T47D (cell line): Measurements from ENCODE around the gene DENND1B.

Experiments
- DNase-seq, 2 experiments: peaks; one replicate each; pipeline versions ENCODE4 v3.0.0 to v3.0.0-alpha.2; 2011 to 2012; ENCODE audit warnings: low read depth in 1 of 2, low spot score in 1 of 2
- JUND ChIP-seq: IDR thresholded peaks from 2 replicates; pipeline ENCODE4 v1.6.1; 2012; ENCODE audit warnings: low read depth
- in situ Hi-C: cut with HindIII; loops from 2 replicates; pipeline ENCODE4 v1.10.0; 2016; ENCODE audit warnings: low sequenced_read_pairs, low pct_unique_long_range_greater_than_20kb

DENND1B gene

DNA sequence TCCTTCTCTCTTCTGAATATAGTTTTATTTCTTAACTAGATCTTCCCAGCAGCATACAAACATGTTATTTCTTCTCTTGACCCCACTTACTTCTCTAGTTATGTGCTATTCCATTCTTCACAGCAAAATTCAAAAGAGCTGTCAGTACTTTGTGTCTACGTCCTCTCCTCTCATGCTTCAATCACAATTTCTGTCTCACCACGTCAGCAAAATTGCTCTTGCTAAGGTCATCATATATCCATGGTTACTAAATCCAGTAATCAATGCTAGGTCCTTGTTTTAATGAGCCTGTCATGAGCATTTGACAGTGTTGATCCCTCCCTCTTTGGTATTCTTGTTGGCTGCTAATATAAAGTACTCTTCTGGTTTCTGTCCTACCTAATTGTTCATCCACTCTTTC is 214.2 kb downstream of the DENND1B start:
- no peak for TF ChIP-seq JUND
- in situ Hi-C loops, result no loop called here

DNA sequence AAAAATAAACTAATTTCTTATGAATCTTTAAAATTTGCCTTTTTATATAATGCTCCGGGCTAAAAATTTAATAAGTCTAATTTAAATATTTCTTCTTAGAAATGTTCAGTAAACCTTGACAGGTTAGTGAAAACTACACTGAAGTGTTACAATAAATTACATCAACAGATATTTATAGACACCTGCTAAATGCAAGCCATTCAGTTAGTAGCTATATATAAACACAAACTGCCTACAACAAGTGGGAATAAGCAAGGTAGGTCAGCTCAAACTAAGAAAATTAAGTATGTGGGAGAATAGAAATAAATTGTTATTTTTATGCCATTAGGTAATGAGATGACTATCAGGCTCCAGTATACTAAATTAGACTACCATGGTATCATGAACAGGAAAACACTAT is 215.6 kb downstream of the DENND1B start:
- in situ Hi-C loops, result no loop called here
- no peak for TF ChIP-seq JUND

More for the DNA sequence above, 214.2 kb downstream of the DENND1B start:
- DNase-seq, result no peak

DNA sequence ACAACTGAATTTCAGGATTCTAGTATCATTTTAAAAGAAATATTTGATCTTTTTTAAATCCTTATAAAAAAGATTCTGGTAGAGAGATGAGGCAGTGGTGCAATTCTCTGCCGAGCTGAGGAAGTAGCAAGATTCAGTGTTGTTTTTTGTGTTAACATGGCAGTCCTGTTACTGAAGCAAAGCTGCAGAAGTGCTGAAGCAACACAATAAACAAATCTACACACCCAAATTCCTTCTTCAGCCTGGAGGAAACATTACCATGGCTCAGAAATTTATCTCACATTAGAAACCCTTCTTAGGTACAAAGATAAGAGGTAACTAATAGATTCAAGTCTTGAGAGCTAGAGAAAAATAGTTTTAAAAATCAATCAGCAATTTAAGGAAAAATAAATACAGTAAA is 216.0 kb downstream of the DENND1B start:
- TF ChIP-seq JUND, result no peak
- in situ Hi-C loops, result no loop called here
- no peak for DNase-seq

More for the DNA sequence above, 215.6 kb downstream of the DENND1B start:
- no peak for DNase-seq

DNA sequence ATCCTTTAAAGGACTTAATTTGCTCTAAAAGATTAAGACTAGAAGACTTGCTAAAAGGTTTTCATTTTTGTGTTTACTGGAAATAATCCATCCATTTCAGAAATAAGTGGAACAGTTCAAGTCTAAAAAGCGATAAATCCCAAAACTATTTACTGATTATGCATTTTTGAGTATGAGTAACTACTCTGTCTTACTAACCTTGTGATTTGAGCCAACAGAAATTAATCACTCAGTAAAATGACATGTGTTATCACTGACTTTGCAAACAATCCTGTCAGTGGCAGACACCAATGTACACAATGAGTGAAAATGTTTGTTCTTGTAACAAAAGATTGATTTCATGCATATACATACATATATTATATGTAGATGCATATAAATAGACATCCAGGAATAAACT is 218.0 kb downstream of the DENND1B start:
- no peak for DNase-seq
- in situ Hi-C loops, result no loop called here

DNA sequence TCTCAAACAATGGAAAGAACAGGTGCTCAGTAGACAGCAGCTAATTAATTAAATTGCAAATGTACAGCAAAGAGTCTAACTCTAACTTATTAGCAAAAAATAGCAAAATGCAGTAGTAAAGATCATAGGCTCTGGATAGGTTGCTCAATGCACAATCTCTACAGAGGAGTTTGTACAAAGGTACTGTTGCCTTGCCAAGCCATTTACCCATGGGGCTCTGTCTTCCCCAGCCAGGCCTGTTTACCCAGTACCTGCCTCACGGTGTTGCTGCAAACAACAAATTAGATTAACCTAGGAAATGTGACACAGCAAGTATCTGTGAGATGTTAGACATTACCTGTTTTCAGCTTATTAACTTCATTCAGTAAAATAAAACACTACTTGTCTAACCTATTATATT is 222.0 kb downstream of the DENND1B start:
- no peak for TF ChIP-seq JUND
- DNase-seq, result peak in 1 of 2 experiments; percentile 27
- in situ Hi-C loops, result no loop called here

More for the DNA sequence above, 218.0 kb downstream of the DENND1B start:
- no peak for TF ChIP-seq JUND

DNA sequence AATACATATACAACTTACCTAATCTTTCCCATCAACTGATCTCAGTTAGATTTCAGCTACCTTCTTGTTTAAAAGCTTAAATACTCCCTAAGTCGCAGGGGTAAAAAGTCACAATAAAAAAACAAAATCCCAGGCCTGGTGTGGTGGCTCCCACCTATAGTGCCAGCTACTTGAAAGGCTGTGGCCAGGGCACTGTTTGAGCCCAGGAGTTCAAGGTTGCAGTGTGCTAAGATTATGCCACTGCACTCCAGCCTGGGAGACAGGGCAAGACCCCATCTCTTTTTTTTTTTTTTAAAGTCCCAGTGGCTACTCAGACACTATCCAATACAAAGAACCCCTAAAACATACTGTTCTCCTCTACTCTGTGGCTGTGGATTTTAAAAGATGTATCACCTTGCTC is 228.3 kb downstream of the DENND1B start:
- DNase-seq, result no peak
- in situ Hi-C loops, result no loop called here
- no peak for TF ChIP-seq JUND

DNA sequence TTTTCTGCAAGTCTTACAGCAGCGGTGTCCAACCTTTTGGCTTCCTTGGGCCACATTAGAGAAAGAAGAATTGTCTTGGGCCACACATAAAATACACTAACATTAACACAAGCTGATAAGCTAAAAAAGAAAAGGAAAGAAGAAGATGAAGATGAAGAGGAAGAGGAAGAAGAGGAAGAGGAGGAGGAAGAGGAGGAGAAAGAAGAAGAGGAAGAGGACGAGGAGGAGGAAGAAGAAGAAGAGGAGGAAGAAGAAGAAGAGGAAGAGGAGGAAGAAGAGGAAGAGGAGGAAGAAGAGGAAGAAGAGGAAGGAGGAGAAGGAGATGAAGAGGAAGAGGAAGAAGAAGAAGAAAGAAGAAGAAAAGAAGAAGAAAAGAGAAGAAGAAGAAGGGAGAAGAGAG is 230.7 kb downstream of the DENND1B start:
- TF ChIP-seq JUND, result no peak
- DNase-seq, result no peak
- in situ Hi-C loops, result no loop called here

DNA sequence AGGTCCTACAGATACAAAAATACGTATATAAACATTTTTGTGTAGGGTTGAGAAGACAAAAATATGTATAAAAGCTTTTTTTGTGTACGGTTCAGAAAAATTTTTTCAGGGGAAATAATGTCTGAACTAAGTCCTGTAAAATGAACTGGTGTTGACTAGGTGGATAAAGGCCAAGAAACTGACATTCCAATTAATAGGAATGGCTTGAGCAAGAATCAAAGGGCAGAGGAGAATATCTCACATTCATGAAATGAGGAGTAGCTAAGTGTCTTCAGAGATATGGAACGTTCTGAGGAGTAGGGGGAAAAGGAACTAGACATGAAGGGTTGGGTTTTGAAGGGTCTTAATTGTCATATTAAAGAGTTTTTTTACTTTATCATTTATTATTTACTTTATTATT is 231.2 kb downstream of the DENND1B start:
- in situ Hi-C loops, result no loop called here
- DNase-seq, result no peak
- no peak for TF ChIP-seq JUND

DNA sequence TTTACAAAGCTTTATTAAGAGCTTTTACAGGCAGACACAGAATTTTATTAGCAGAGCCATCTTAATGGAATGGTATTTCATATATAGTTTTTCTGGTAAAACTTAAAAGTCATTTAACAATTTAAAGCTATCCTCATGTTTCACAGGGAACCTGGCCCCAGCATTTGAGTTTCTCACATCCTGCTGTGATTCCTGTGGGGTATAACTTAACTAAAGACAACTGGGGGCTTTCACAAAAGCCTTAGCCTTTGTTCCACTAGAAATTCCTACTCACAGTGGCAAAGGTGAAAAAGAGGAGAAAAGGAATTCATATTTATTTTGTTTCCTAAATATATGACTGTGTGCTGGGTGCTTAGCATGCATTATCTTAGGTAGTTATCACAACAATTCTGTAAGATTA is 233.9 kb downstream of the DENND1B start:
- TF ChIP-seq JUND, result no peak
- no peak for DNase-seq
- in situ Hi-C loops, result no loop called here

DNA sequence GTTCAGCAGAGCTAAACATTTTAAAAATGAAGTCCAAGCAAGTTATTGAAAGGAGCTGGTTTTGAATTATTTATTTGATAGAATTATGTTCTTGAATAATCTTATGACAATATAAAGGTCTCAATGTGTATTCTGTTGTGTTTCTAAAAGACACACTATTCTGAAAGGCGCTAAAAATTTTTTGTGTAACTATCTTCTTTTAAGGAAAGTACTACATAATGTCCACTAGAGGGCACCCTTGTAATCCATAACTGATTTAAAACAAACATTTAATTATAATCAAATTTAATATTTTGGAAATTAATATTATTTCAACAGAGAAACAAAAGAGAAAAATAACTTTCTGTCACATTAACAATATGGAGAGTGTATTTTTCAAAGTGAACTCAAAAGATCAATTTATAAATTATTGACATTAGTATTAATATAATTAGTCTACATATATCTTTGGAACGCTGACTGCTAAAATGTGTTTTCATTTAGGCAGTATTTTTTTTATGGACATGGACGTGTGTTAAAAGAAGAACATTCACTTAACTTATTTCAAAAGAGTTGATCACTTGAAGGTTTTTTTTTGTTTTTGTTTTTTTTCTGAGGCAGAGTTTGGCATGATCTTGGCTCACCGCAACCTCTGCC is 248.4 kb downstream of the DENND1B start:
- TF ChIP-seq JUND, result no peak
- in situ Hi-C loops, result no loop called here
- DNase-seq, result peak in 1 of 2 experiments; percentile 48

DNA sequence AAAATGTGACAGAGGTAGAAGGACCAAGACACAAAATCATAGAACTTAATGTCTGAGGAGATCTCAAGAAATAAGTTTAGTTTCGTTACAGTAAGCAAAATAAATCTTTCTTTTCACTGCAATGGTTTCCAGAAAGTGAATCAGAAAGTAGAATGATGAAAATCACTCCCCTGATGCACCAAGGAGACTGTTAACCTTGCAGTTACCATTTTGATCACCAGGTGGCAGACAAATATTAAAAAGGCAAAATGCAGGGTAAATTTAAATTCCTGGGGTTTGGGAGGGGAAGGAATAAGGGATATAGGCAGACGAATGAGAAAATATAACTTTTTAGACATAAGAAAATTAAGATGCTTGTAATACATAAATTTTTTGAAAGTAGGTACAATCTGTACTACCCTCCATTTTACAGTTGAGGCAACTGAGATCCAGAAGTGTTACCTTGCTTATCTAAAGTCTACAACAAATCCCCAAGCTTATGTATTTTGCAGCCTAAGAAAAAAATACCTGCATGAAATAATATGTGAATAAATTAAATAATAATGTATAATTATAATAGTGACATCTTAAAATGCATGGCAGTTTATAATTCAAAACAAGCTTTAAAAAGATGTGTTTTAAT is 254.1 kb downstream of the DENND1B start:
- TF ChIP-seq JUND, result no peak
- in situ Hi-C loops, result no loop called here
- peak; percentile 32 to 64 for DNase-seq

DNA sequence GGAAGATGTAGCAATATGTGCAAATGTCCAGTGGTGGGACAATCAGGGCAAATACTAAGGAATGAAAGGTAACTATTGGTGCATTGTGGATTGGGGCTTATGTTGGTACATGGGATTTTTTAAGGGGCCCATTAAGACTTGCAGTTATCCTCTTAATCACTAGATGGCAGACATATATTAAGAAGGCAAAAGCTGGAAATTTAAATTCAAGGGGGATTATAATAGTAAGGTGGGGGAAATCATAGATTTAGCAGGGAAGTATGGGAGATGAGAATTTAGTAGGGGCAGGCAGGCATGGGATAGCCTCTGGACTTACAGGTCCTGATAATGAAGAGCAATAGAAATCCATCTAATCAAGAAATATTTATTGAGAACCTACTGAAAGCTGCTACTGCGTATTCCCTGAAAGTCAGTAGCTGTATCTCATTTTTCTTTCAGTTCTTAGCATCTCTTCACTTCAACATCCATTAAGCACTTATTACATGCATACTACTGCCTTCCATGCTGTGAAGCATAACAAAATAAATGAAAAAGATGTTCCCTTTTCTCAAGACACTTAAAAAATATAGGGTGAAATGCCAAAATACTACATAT is 255.4 kb downstream of the DENND1B start:
- DNase-seq, result peak in 1 of 2 experiments; percentile 36
- no peak for TF ChIP-seq JUND
- in situ Hi-C loops, result no loop called here

DNA sequence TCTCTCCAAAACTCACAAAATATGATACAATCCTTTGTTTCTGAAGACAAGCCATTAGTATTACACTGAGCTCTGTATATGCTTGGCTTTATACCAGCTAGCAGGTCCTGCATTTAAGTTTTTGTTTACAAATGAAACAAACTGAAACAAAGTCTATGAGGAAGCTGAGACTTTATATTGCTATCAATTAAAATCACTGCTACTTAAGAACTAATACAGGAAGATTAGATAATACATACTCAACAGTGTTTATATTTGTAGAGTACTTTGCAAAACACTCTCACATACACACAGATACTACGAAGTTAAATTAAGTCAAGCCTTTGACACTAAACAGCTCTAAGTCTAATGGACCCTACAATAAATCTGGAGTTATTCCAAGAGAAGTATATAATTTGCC is 259.9 kb downstream of the DENND1B start:
- TF ChIP-seq JUND, result no peak
- in situ Hi-C loops, result no loop called here
- no peak for DNase-seq
